Stimulated activated CD4-positive, alpha-beta T cell treated with anti-CD3 and anti-CD28 coated beads, Interleukin-12 subunit alpha, Interleukin-12 subunit beta, amount 100 ng/mL, for 24 hours (primary cell): ENCODE results near the gene MYEOV.

Source experiments
- DNase-seq, 2 experiments: peaks; one replicate each; pipeline ENCODE4 v3.0.0-alpha.2; 2020; ENCODE audit warnings: low read depth in 2 of 2

Gene MYEOV

GRCh38 chr11:69293819-69294505 is at the start of gene MYEOV:
MYEOV (plus strand) TSS chr11:69294155; CDS start chr11:69295355, 1,200 bp downstream.
- peak in 1 of 2 experiments; percentile 41 for DNase-seq

GRCh38 chr11:69244266-69244665 is 49.7 kb upstream of the MYEOV start:
- DNase-seq: no peak

DNA sequence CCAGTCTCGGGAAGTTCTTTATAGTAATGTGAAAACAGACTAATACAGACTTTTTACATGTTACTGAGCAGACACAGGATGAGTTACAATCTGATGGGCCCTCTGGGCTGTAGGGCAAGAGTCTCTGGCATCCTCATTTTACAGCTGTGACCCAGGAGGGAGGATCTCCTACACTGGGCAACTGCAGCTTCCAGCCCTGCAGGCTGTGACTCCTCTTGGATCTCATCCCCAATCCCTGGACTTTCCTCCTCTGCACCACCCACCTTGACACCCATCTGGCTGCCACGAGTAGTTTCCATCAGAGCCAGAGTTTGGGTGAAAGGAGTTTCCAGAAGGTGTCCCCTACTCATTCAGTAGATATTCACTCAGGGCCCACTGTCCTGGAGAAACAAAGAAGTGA is 48.9 kb upstream of the MYEOV start:
- no peak for DNase-seq

GRCh38 chr11:69245491-69246345 is 48.2 kb upstream of the MYEOV start:
- no peak for DNase-seq

DNA sequence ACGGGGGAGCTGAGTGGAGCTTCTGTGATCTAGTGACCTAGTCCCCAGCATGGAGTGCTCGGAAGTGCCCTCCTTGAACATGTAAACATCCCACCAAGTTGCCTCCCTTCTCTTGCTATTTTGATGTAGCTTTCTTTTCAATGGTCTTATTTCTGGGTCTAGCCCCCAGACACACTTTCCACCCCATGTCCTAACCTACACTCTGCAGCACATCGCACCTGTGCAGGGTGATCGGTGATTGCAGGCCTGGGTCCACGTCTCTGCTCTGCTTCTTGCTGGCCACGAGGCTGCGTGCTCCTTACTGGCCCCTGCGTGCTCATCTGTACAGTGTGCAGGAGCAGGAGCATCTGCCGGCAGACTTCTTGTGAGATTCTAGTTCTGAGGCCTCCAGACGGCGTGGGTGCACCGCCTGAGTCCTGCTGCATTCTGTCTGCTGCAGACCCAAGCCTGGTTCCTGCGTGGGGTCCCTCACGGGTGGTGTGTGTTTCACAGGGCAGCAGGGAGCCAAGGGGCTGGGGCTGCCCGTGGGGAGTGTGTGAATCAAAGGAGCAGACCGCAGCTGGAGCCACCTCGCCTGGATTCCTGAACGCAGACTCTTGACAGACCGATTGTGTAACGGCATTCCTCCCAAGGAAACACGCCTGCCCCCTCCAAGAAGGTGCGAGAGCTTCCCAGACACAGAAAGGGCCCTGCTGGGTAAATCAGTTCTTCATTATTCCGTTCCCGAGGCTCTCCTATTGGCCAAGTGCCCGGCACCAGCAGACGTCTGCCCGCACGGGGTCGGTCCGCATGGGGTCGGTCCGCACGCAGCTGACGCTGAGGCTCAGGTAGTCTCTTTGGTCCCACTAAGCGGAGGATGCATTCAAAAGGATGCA is 44.4 kb upstream of the MYEOV start:
- DNase-seq: no peak

DNA sequence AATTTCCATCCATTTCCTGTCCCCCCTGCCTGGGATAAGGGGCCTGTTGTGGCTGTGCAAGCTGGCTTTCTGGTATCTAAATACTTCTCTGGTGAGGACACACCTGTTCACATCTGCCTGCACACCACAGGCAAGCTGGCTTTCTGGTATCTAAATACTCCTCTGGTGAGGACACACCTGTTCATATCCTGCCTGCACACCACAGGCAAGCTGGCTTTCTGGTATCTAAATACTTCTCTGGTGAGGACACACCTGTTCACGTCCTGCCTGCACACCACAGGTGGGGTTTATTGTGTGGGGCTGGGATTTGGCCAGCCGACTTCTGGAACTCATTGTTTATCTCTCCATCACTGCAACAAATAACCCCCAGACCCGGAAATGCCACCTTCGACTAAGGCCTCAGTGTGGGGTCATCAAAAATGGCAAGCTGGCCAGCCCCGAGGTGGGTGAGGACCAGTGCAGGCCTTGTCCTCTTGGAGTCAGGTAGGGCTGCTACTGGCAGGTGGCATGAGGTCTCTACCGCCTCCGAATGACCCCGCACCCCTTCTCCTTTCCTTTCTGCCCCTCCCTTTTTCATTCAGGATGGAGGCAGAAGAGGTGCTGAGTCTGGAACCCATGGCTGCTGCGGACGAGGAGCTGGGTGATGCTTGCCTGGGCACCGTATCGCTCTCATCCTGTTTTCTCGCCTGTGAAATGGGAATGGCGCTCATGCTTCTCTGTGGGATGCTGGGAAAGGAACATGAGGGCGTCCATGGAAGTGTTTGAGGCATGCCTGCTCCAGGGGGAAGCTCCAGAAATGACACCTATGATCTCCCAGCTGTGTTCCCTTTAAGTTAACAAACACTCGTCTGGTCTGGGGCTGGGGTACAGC is 43.5 kb upstream of the MYEOV start:
- DNase-seq: no peak

GRCh38 chr11:69251057-69251393 is 42.9 kb upstream of the MYEOV start:
- DNase-seq: no peak

GRCh38 chr11:69251639-69252489 is 42.1 kb upstream of the MYEOV start:
- DNase-seq: no peak

GRCh38 chr11:69252490-69252837 is 41.5 kb upstream of the MYEOV start:
- no peak for DNase-seq

- DNase-seq: no peak
These were observed 40.9 kb upstream of the MYEOV start for GRCh38 chr11:69253028-69253427.

DNA sequence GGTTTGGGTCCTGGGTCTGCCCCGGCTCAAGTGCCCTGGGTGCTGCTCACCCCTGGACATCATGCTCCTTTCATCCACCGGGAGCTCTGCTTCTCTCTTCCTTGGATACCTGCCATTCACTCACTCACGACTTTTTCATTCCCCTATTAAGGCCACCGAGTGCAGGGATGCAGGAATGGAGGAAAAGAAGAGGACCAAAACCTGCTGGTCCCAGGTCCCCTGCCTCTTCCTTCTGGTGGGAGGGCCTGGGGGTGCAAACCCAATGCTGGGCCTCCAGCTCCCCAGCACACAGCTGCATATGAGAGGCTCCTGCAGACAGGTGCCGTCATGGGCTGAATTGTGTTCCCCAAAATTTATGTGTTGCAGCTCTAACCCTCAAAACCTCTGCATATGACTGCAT is 36.8 kb upstream of the MYEOV start:
- no peak for DNase-seq

- DNase-seq: no peak
These were observed 35.9 kb upstream of the MYEOV start for GRCh38 chr11:69257838-69258658.

DNA sequence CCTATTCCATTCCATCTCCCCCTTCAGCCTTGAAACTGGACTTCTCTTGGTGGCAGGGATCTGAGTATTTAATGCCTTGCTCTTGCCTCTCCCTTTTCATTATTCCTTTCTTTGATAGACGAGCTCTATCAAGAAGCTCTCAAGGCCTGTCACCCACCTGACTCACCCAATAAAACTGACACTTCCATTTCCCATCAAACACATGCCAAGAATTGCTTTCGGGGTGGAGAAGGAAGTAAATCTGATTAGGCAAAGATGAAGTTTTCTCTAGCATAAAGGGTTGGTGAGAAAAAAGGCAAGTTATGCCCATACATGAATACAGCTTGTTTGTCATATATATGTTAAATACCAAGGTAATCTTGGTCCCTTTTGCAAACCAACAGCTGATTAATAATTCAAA is 34.9 kb upstream of the MYEOV start:
- DNase-seq: no peak

GRCh38 chr11:69260622-69261021 is 33.3 kb upstream of the MYEOV start:
- DNase-seq: no peak

DNA sequence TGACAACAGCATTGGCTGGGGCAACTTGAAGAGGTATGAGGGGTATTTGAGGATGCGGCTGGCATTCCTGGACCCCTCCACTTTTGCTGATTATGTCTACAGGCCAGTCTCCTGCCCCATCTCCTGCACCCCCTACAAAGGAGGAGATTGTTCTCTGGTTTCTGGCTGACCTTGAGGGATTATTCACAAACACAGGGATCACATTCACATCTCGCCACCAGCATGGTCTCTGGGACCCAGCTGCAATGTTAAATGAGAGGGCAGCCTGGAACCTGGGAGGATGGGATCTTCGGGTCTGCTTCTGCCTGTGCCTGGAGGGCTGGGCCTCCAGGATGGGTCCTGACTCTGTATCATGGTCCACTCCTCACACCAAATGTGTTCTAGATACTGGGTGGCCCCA is 32.8 kb upstream of the MYEOV start:
- DNase-seq: no peak

DNA sequence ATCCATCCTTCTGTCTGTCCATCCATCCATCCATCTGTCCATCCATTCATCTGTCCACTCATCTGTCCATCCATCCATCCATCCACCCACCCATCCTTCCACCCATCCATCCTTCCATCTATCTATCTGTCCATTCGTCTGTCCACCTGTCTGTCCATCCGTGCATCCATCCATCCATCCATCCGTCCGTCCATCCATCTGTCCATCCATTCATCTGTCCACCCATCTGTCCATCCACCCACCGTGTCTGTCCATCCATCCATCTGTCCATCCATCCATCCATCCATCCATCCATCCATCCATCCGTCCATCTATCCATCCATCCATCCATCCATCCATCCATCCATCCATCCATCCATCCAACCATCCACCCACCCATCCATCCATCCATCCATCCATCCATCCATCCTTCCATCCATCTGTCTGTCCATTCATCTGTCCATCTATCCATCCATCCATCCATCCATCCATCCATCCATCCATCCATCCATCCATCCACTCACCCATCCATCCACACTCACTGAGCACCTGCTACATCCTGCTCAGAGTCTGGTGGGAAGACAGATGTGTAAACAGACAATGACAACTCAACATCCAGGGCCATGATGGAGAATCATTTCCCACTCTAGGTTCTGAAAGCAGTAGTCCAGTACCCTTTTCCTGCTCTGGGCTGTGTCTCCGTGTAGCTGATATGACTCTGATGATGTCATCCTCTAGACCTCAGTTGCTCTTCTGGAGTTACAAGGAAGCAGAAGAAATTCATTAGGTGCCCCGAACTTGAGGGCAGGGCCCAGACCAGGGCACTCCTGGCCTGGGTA is 30.8 kb upstream of the MYEOV start:
- no peak for DNase-seq

- no peak for DNase-seq
These were observed 30.3 kb upstream of the MYEOV start for GRCh38 chr11:69263736-69264052.

DNA sequence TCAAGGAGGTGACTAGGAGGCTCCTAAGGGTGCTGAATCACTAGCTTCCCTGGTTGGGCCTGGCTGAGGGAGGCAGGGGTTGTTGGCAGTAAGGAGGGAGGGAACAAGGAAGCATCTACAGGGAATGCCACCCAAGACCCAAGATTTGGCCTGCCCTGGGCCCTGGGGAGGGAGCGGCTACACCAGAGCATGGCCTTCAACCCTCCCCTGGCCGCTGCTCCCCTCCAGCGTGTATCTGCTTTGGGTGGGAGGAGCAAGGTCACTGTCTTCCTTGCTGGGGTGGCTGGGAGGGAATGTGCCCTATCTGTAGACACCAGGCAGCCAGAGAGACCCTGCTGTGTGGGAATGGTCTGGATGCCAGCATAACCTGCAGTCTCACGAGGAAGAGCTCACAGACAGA is 29.5 kb upstream of the MYEOV start:
- DNase-seq: no peak

DNA sequence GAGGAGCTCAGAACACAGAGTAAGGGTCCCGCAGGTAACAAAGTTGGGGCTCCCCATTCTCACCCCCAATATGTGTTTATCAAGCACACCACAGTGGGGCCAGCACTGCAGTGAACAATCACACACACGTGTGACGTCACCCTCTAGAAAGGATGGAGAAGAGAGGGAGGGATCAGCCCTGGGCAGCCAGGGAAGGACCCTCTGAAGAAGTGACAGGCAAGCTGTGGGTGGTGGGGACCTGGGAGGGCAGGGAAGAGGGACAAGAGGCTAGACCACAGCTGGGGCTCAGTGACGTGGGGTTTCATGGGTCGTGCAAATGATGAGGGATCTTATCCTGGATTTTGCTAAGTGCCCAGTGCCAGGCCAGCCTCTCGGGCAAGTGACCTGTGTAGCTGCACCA is 28.7 kb upstream of the MYEOV start:
- DNase-seq: no peak
